Measurements from ENCODE around the gene EIF2B1.
A peak's percentile ranks its signal among the peaks of the same experiment; 100 is the strongest.

DNA sequence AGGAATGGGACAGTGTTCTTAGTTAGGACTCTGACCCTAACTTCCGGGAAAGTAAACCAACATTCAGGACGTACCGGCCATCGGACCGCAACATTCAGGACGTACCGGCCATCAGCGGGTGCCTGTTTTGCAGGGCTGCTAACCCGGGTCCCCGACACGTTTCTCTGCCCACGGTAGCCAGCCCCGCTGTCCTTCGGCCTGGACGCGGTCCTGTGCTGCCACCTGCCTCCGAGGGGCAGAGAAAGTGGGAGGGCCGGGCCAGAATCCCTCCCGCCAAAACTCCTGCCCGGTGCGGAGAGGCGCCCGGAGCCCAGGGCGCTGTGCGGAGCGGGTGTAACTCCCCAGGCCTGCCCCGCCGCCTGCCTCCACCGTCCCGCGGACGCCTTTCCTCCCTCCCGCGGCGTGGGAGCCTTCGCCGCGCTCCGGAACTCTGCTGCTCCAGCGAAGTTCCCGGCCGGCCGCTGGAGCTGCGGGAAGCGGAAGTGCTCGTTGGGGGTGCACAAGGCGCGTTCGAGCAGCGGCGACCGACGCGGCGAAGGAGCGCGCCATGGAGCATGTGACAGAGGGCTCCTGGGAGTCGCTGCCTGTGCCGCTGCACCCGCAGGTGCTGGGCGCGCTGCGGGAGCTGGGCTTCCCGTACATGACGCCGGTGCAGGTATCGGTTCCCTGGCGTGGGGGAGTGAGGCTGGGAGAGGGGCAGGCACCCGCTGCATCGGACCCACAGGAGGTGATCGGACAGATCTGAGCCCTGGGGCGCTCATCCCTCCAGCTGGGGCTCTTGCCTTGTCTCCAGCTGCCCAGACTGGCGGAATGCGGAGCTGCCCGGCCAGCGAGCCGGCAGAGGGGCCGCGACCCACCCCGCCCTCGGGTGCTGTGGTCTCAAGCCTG lies 31.6 kb downstream of the EIF2B1 start, which contains the start of gene DDX55:
- TF ChIP-seq ZNF274 (IDR thresholded peaks at IDR 0.05; ENCODE audit: low read depth, low read length): no peak
- peak; percentile 38 for TF ChIP-seq YY1 (IDR thresholded peaks at IDR 0.05; ENCODE audit: insufficient read depth, insufficient read length)

All from NT2/D1 (cell line).